ENCODE results near the gene FCMR.
A peak's percentile ranks its signal among the peaks of the same experiment; 100 is the strongest.

FCMR gene

GRCh38 chr1:206921772-206922265 is at the start of gene FCMR:
TSS of gene FCMR (minus strand) at chr1:206921941. CDS start at chr1:206921854, 87 bp downstream.
- ATAC-seq = peak in 1 of 2 donors; percentile 6

GRCh38 chr1:206971029-206971655 is 49.4 kb upstream of the FCMR start:
- ATAC-seq = no peak

- ATAC-seq = no peak
Observed at GRCh38 chr1:206970446-206970845, 48.7 kb upstream of the FCMR start, which contains the start of gene FCAMR. TSS of gene FCAMR (minus strand) at chr1:206970460. CDS start at chr1:206970125, 335 bp downstream.

- no peak for ATAC-seq
Observed at GRCh38 chr1:206969090-206969489, 47.3 kb upstream of the FCMR start.

- ATAC-seq = peak in 1 of 2 donors; percentile 33
Observed at GRCh38 chr1:206967096-206967849, 45.5 kb upstream of the FCMR start.

- no peak for ATAC-seq
Observed at GRCh38 chr1:206965781-206966180, 44.0 kb upstream of the FCMR start.

GRCh38 chr1:206963740-206964139 is 42.0 kb upstream of the FCMR start:
- ATAC-seq = no peak

GRCh38 chr1:206963119-206963712 is 41.5 kb upstream of the FCMR start:
- no peak for ATAC-seq

- ATAC-seq = no peak
Observed at GRCh38 chr1:206962272-206962671, 40.5 kb upstream of the FCMR start.

GRCh38 chr1:206961668-206962067 is 39.9 kb upstream of the FCMR start:
- ATAC-seq = no peak

- no peak for ATAC-seq
Observed at GRCh38 chr1:206960676-206961386, 39.1 kb upstream of the FCMR start.

GRCh38 chr1:206958144-206958543 is 36.4 kb upstream of the FCMR start:
- ATAC-seq = no peak

- no peak for ATAC-seq
Observed at GRCh38 chr1:206957639-206958038, 35.9 kb upstream of the FCMR start.

GRCh38 chr1:206955476-206956451 is 34.0 kb upstream of the FCMR start:
- no peak for ATAC-seq

GRCh38 chr1:206954459-206955342 is 33.0 kb upstream of the FCMR start:
- ATAC-seq = no peak

GRCh38 chr1:206953626-206954025 is 31.9 kb upstream of the FCMR start:
- ATAC-seq = no peak

- ATAC-seq = no peak
Observed at GRCh38 chr1:206953126-206953525, 31.4 kb upstream of the FCMR start.

GRCh38 chr1:206952171-206952570 is 30.4 kb upstream of the FCMR start:
- no peak for ATAC-seq

GRCh38 chr1:206951318-206952100 is 29.8 kb upstream of the FCMR start:
- ATAC-seq = no peak

GRCh38 chr1:206949641-206950040 is 27.9 kb upstream of the FCMR start:
- no peak for ATAC-seq
